T47D (cell line): Measurements from ENCODE around the gene AMDHD2.
"Not testable (repeated sequence)": the region's sequence is repeated elsewhere in the genome, so short reads cannot be mapped to it uniquely, and the experiment has no call there.

Source experiments
- DNase-seq, 2 experiments: peaks; one replicate each; pipeline versions ENCODE4 v3.0.0 to v3.0.0-alpha.2; 2011 to 2012; ENCODE audit warnings: low read depth in 1 of 2, low spot score in 1 of 2
- JUND ChIP-seq: IDR thresholded peaks from 2 replicates; pipeline ENCODE4 v1.6.1; 2012; ENCODE audit warnings: low read depth
- in situ Hi-C: cut with HindIII; loops from 2 replicates; pipeline ENCODE4 v1.10.0; 2016; ENCODE audit warnings: low sequenced_read_pairs, low pct_unique_long_range_greater_than_20kb

AMDHD2 gene

GRCh38 chr16:2476345-2476720 is 43.8 kb upstream of the AMDHD2 start:
- in situ Hi-C loops = no loop called here
- no peak for DNase-seq
- TF ChIP-seq JUND = no peak

DNA sequence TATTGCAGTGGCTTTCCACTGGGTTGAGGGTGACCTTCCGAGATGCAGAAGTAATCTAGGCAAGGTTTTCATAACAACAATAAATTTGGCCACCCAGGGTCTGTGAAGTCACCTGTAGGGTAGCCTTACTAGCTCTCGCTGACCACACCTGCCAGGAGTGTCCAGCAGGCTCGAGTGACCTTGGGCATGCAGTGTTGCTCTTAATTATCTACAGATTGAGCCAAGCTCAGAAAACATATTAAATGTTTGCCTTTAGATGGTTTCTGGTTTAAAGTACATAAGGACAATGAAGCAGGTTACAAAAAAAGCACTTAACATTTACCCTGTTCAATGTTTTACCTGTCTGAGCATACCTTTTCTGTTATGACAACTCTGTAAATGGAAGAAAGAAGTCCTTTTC is 43.4 kb upstream of the AMDHD2 start:
- in situ Hi-C loops = no loop called here

DNA sequence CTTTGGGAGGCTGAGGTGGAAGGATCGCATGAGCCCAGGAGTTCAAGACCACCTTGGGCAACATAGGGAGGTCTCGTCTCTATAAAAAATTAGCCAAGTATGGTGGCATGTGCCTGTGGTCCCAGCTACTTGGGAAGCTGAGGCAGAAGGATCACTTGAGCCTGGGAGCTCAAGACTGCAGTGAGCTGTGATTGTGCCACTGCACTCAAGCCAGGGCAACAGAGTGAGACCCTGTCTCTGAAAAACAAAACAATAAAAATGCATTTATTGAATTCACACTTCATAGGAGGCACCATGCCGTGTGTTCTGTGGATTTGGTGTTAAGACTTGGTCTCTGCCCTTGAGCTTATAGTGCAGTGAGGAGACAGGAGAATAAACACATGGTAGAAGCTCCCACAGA is 42.8 kb upstream of the AMDHD2 start:
- in situ Hi-C loops = no loop called here
- no peak for TF ChIP-seq JUND
- no peak for DNase-seq

More for the DNA sequence above, 43.4 kb upstream of the AMDHD2 start:
- no peak for DNase-seq
- no peak for TF ChIP-seq JUND

GRCh38 chr16:2478279-2478678 is 41.9 kb upstream of the AMDHD2 start:
- DNase-seq = no peak
- no peak for TF ChIP-seq JUND
- in situ Hi-C loops = no loop called here

- DNase-seq, in situ Hi-C loops: not testable (repeated sequence)
Observed at GRCh38 chr16:2479996-2480395, 40.2 kb upstream of the AMDHD2 start.

- in situ Hi-C loops = no loop called here
- no peak for TF ChIP-seq JUND
- no peak for DNase-seq
Observed at GRCh38 chr16:2480948-2481347, 39.2 kb upstream of the AMDHD2 start.

- in situ Hi-C loops = no loop called here
- no peak for TF ChIP-seq JUND
- DNase-seq = no peak
Observed at GRCh38 chr16:2481676-2482075, 38.5 kb upstream of the AMDHD2 start.

- in situ Hi-C loops = no loop called here
- no peak for DNase-seq
- no peak for TF ChIP-seq JUND
Observed at GRCh38 chr16:2482249-2482648, 37.9 kb upstream of the AMDHD2 start.

- no peak for DNase-seq
- no peak for TF ChIP-seq JUND
- in situ Hi-C loops = no loop called here
Observed at GRCh38 chr16:2482708-2483534, 37.2 kb upstream of the AMDHD2 start.

DNA sequence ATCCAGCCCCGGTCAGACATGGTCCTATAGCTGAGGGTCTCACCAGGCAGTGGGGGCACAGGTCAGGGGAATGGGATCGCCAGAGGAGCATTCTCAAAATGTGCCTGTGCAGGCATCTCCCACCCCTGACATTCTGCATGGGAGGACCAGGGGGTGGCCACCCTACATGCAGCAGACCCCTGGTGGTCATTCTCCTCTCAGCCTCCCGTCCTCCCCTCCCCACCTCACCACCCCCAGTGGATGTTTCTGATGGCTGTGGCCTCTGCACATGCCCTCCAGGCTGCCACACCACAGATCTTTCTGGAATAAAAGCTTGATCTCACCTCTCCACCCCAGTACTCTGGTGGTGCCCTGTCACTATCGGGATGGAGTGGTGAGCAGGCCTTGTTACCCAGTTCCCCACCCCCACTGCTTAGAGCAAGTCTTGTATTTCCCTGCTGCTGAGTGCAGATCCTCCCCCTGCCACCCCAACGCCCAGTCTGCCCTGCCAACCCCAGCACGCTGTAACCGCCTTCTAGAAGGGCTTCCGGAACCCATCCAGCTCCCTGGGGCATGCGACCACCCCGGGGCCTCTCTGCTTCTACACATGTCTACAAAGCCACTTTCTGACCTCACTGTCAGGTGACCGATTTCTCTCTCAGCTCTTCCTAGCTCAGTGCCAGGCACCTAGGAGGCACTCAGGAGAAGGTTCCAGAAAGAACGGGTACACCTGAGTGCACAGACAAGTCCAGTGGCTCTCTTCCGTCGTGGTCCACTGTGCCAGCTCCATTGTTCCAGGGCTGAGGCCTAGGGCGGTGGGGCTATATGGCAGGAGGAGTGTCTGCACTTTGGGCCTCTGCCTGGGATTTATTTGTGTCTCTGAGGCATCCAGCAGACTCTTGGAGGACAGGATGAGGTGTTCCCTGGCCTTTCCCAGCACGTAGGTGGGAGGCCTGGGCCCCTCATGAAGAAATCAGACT is 36.0 kb upstream of the AMDHD2 start:
- no peak for TF ChIP-seq JUND
- in situ Hi-C loops = no loop called here

DNA sequence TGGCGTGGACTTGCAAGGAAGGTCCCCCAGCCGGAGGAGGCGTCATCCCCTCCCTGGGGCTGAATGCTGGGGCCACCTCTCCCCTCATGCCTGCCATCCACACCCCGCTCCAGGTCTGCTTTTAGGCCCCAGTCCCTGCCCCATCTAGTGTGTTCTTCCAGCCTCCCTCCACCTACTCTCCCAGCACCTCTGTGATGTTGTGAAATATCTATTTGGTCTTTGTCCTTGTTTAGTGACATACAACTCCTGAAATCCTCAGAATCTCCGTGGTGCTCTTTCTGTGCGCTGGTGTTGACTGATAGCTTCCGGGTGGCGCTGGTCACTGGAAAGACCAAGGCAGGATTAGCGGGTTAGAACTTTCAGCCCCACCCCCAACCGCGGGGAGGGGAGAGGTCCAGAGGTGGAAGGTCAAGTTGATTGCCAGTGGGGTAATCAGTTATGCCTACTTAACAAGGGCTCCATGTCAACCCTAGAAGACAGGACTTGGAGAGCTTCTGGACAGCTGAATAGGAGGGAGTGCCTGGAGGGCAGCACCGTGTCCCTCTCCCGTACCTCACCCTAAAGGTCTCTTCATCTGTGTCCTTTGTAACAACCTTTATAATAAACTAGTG is 35.2 kb upstream of the AMDHD2 start:
- in situ Hi-C loops = no loop called here

More for the DNA sequence above, 36.0 kb upstream of the AMDHD2 start:
- DNase-seq = no peak

DNA sequence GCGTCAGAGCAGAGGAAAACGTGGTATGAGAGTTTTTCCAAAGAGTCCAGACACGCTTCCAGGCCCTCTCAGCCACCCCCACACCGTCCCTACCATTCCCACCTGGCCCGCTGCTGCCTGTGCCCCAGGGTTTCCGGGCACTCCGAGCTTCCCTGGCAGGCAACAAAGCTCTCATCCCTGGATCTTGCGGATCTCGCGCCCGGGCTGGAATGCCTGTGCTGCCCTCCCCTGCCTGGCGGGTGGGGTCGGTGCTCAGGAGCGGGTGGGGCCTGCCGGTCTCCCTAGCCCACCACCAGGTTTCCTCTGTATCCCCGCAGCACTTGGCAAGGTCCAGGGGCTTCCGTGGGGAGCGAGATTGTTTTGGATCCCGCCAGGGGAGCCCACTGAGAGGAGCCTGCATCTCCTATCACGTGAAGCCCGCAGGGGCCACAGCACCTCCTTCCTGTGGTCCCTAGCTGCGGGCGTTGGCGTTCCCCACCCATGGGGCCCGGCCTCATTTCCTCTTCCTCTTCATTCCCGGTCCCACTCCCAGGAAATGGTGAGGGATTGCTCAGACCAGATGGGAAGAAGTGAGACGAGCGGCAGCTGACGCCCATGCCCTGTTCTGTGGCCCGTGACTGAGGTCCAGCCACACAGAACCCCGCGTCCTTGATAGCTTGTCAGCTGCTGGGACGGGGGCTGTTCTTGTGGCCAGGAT is 34.2 kb upstream of the AMDHD2 start:
- no peak for DNase-seq
- TF ChIP-seq JUND = no peak
- in situ Hi-C loops = no loop called here

More for the DNA sequence above, 35.2 kb upstream of the AMDHD2 start:
- no peak for TF ChIP-seq JUND
- no peak for DNase-seq
